HepG2 (cell line): ENCODE results near the gene HINT2. TPM values are rescaled to one million over a fixed set of nuclear protein-coding genes. Genes with fewer than 3 reads are reported as not detected.
A peak's percentile ranks its signal among the peaks of the same experiment; 100 is the strongest.

ENCODE experiments used
- DPF2 ChIP-seq: sonication (generic); formaldehyde crosslinking; IDR thresholded peaks from 2 replicates; pipeline ENCODE4 v1.4.0; 2020; ENCODE audit warnings: mild to moderate bottlenecking, low read depth, missing genetic modification reagents, borderline replicate concordance
- GLMP ChIP-seq: sonication (generic); formaldehyde crosslinking; IDR thresholded peaks from 2 replicates; pipeline ENCODE4 v1.9.0; 2021; ENCODE audit warnings: missing genetic modification reagents, mild to moderate bottlenecking, borderline replicate concordance
- JARID2 ChIP-seq: sonication (generic); formaldehyde crosslinking; IDR thresholded peaks from 2 replicates; pipeline ENCODE4 v1.8.1; 2023; ENCODE audit warnings: missing genetic modification reagents, inconsistent platforms; ENCODE audit not compliant: insufficient replicate concordance
- MATR3 ChIP-seq: sonication (generic); formaldehyde crosslinking; IDR thresholded peaks from 2 replicates; pipeline ENCODE4 v1.4.0; 2020; ENCODE audit warnings: missing genetic modification reagents
- MEF2D ChIP-seq: sonication (generic); formaldehyde crosslinking; IDR thresholded peaks from 2 replicates; pipeline ENCODE4 v1.5.1; 2020; ENCODE audit warnings: mild to moderate bottlenecking, missing genetic modification reagents
- NAIF1 ChIP-seq: sonication (generic); formaldehyde crosslinking; IDR thresholded peaks from 2 replicates; pipeline ENCODE4 v1.5.0; 2020; ENCODE audit warnings: mild to moderate bottlenecking, missing genetic modification reagents, borderline replicate concordance
- NFRKB ChIP-seq: fragments of 450-650 bp; IDR thresholded peaks from 2 replicates; pipeline ENCODE4 v1.6.1; 2017
- PAWR ChIP-seq: sonication (generic); formaldehyde crosslinking; IDR thresholded peaks from 2 replicates; pipeline ENCODE4 v1.4.0; 2020; ENCODE audit warnings: missing genetic modification reagents, mild to moderate bottlenecking, borderline replicate concordance
- RFX5 ChIP-seq: IDR thresholded peaks from 2 replicates; pipeline ENCODE4 v1.6.1; 2011; ENCODE audit warnings: low read depth, low read length, improper control_type of control experiment
- SKIL ChIP-seq: sonication (generic); formaldehyde crosslinking; IDR thresholded peaks from 2 replicates; pipeline ENCODE4 v1.8.0; 2022; ENCODE audit warnings: missing genetic modification reagents, mild to moderate bottlenecking, moderate library complexity, borderline replicate concordance
- ZBTB20 ChIP-seq: sonication (generic); formaldehyde crosslinking; IDR thresholded peaks from 2 replicates; pipeline ENCODE4 v1.8.1; 2023; ENCODE audit warnings: missing genetic modification reagents, low read depth, mild to moderate bottlenecking, borderline replicate concordance
- ZKSCAN8 ChIP-seq: IDR thresholded peaks from 2 replicates; pipeline ENCODE4 v1.6.1; 2016; ENCODE audit warnings: borderline replicate concordance, missing genetic modification reagents, missing compliant biosample characterization
- ZNF264 ChIP-seq: sonication (generic); formaldehyde crosslinking; IDR thresholded peaks from 2 replicates; pipeline ENCODE4 v1.4.0; 2020; ENCODE audit warnings: missing genetic modification reagents
- ZNF317 ChIP-seq: sonication (generic); formaldehyde crosslinking; IDR thresholded peaks from 2 replicates; pipeline ENCODE4 v1.5.0; 2020; ENCODE audit warnings: mild to moderate bottlenecking, missing genetic modification reagents
- ZNF550 ChIP-seq: sonication (generic); formaldehyde crosslinking; IDR thresholded peaks from 2 replicates; pipeline ENCODE4 v1.4.0; 2020; ENCODE audit warnings: mild to moderate bottlenecking, missing genetic modification reagents, borderline replicate concordance
- ZNF609 ChIP-seq: sonication (generic); formaldehyde crosslinking; IDR thresholded peaks from 2 replicates; pipeline ENCODE4 v1.4.0; 2020; ENCODE audit warnings: mild to moderate bottlenecking, missing genetic modification reagents, borderline replicate concordance
- ZNF703 ChIP-seq: sonication (generic); formaldehyde crosslinking; IDR thresholded peaks from 2 replicates; pipeline ENCODE4 v1.5.1; 2020; ENCODE audit warnings: missing genetic modification reagents, mild to moderate bottlenecking, moderate library complexity, borderline replicate concordance
- ZNF775 ChIP-seq: sonication (generic); formaldehyde crosslinking; IDR thresholded peaks from 2 replicates; pipeline ENCODE4 v1.4.0; 2020; ENCODE audit warnings: missing genetic modification reagents, mild to moderate bottlenecking, moderate library complexity, borderline replicate concordance
- ZNF878 ChIP-seq: sonication (generic); formaldehyde crosslinking; IDR thresholded peaks from 2 replicates; pipeline ENCODE4 v1.8.1; 2023; ENCODE audit warnings: mild to moderate bottlenecking, missing genetic modification reagents, moderate library complexity
- ZSCAN30 ChIP-seq: sonication (generic); formaldehyde crosslinking; IDR thresholded peaks from 2 replicates; pipeline ENCODE4 v1.5.0; 2020; ENCODE audit warnings: mild to moderate bottlenecking, missing genetic modification reagents
- polyA plus RNA-seq, 8 experiments: library from polyadenylated mRNA; depleted of rRNA in 3 of 8; stranded (reverse) in 7 of 8; unstranded in 1 of 8; fragments of >200 nt; fragmentation: Illumina TruSeq in 4 of 8; extraction: Trizol in 4 of 8; gene quantifications; 2 replicates each; pipeline versions ENCODE4 v1.2.1 to v1.2.3, GENCODE V29; 2011 to 2016; ENCODE audit warnings: low read depth in 4 of 8, missing spikeins in 1 of 8, mixed read lengths in 1 of 8; ENCODE audit not compliant: insufficient read depth in 1 of 8
- total RNA-seq, 5 experiments: library from RNA; depleted of rRNA; stranded (reverse); fragments of >200 nt; fragmentation: Illumina TruSeq; extraction: Trizol; gene quantifications; 2 replicates each; pipeline ENCODE4 v1.2.3, GENCODE V29; 2016; ENCODE audit warnings: low read depth in 1 of 5
- TF ChIP-seq, protein P1 (sequence below): sonication (generic); formaldehyde crosslinking; IDR thresholded peaks from 2 replicates; pipeline ENCODE4 v1.4.0; 2020; ENCODE audit warnings: missing genetic modification reagents

HINT2 gene
- total and polyA plus RNA-seq, 2 of the 13 experiments (the other 11 are each of a cell fraction or from before 2014, with no cell fraction given) = 37.9 to 56.2 TPM

DNA sequence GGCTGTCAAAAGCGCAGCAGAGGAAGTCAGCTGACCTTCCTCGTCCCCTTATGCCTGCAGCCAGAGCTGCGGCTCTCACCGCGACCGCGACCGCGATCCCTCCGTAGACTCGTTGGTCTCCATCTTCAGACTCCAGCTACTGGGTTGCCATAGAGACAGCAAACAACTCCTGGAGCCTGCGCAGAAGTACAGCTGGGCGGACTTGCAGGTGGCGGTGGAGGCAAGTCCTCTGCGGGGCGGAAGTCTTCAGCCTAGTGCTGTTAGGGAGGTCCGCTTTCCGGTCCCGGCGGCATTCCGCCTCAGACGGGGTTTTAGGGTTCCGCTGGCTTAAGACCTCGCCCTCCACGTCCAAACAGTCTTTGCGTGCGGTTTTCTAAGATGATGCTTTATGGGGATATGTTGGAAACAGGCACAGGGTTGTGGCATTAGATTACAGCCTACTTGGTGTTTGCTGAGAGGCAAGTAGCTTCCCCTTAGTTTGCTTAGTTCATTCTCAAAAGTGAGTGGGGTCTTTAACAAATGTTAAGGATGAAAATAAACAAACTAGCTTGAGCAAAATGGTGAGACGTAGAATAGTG lies 2.7 kb downstream of the HINT2 start, which contains the start of gene SPAG8 (continued):
- TF ChIP-seq JARID2 (CRISPR knock-in tag) (no peak), DPF2 (no peak), ZNF317 (CRISPR knock-in tag) (0 out of 2 replicates have a peak, but pooled peaks have one; percentile 15), ZNF775 (CRISPR knock-in tag) (0 out of 2 replicates have a peak, but pooled peaks have one; percentile 1), MATR3 (CRISPR knock-in tag) (no peak), ZKSCAN8 (0 out of 2 replicates have a peak, but pooled peaks have one; percentile 18), NAIF1 (no peak), ZSCAN30 (CRISPR knock-in tag) (no peak), ZNF878 (CRISPR knock-in tag) (no peak), SKIL (CRISPR knock-in tag) (no peak), MEF2D (CRISPR knock-in tag) (no peak), ZBTB20 (CRISPR knock-in tag) (no peak), ZNF550 (CRISPR knock-in tag) (no peak), NFRKB (no peak), GLMP (CRISPR knock-in tag) (no peak), RFX5 (peak; percentile 13; the same call in 1 of the 2 replicates), PAWR (CRISPR knock-in tag) (no peak), ZNF609 (no peak), ZNF264 (CRISPR knock-in tag) (no peak), ZNF703 (no peak)
- TF ChIP-seq, protein P1, sequence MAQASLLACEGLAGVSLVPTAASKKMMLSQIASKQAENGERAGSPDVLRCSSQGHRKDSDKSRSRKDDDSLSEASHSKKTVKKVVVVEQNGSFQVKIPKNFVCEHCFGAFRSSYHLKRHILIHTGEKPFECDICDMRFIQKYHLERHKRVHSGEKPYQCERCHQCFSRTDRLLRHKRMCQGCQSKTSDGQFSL = no peak
